Stimulated activated CD4-positive, alpha-beta T cell treated with anti-CD3 and anti-CD28 coated beads, Interleukin-2, amount 100 ng/mL, for 48 hours (primary cell): Measurements from ENCODE around the gene CCNYL1.

Experiments
- DNase-seq, 2 donors: peaks; one replicate each; pipeline ENCODE4 v3.0.0-alpha.2; 2020

Gene CCNYL1

GRCh38 chr2:207767461-207768167 is 56.2 kb downstream of the CCNYL1 start:
- peak in 1 of 2 donors; percentile 4 for DNase-seq

- peak; percentile 8 to 12 for DNase-seq
Observed at GRCh38 chr2:207768168-207768865, 56.9 kb downstream of the CCNYL1 start.

GRCh38 chr2:207768866-207769596 is 57.6 kb downstream of the CCNYL1 start:
- peak; percentile 19 to 26 for DNase-seq

- no peak for DNase-seq
Observed at GRCh38 chr2:207770602-207771404, 59.4 kb downstream of the CCNYL1 start.

- DNase-seq, result no peak
Observed at GRCh38 chr2:207771421-207771820, 60.0 kb downstream of the CCNYL1 start.

- peak in 1 of 2 donors; percentile 34 for DNase-seq
Observed at GRCh38 chr2:207772081-207772843, 60.8 kb downstream of the CCNYL1 start.

- DNase-seq, result no peak
Observed at GRCh38 chr2:207772844-207773205, 61.4 kb downstream of the CCNYL1 start.

GRCh38 chr2:207775473-207775872 is 64.0 kb downstream of the CCNYL1 start:
- no peak for DNase-seq

GRCh38 chr2:207777124-207777523 is 65.7 kb downstream of the CCNYL1 start:
- no peak for DNase-seq

GRCh38 chr2:207778298-207778882 is 67.0 kb downstream of the CCNYL1 start:
- no peak for DNase-seq

GRCh38 chr2:207779523-207779922 is 68.1 kb downstream of the CCNYL1 start:
- DNase-seq, result no peak

- DNase-seq, result no peak
Observed at GRCh38 chr2:207782238-207783030, 71.0 kb downstream of the CCNYL1 start.

GRCh38 chr2:207783514-207783913 is 72.1 kb downstream of the CCNYL1 start:
- no peak for DNase-seq

- no peak for DNase-seq
Observed at GRCh38 chr2:207784898-207785297, 73.5 kb downstream of the CCNYL1 start.

GRCh38 chr2:207787017-207787416 is 75.6 kb downstream of the CCNYL1 start:
- no peak for DNase-seq

- DNase-seq, result no peak
Observed at GRCh38 chr2:207787800-207788199, 76.4 kb downstream of the CCNYL1 start.

- no peak for DNase-seq
Observed at GRCh38 chr2:207790898-207791297, 79.5 kb downstream of the CCNYL1 start.

- DNase-seq, result no peak
Observed at GRCh38 chr2:207791579-207792243, 80.3 kb downstream of the CCNYL1 start.

- no peak for DNase-seq
Observed at GRCh38 chr2:207792244-207792785, 80.9 kb downstream of the CCNYL1 start.
